K562 (cell line): ENCODE data around the gene RNGTT. TPM values are rescaled to one million over a fixed set of nuclear protein-coding genes. Genes with fewer than 3 reads are reported as not detected.

Experiments
- ATAC-seq: fragments of 200-7000 bp; cut with Tn5 transposase; 3 replicates; pipeline ENCODE4 v1.9.1; 2020; ENCODE audit warnings: moderate library complexity
- BruUV-seq: library from RNA; stranded (reverse); fragments of 400-500 nt; replicated peaks from 2 replicates; lab custom pipeline; 2021; lab: Mats Ljungman, UMichigan
- CTCF ChIA-PET: fragments of 300-600 bp; formaldehyde crosslinking; extraction: SDS; loops from one replicate; lab custom pipeline; 2021; ENCODE audit warnings: low intra/inter-chr PET ratio; lab: Yijun Ruan, JAX
- POLR2A ChIA-PET: fragments of 300-600, 350-650 bp; sonication (Branson Sonifier 250); formaldehyde crosslinking; extraction: SDS; loops from one replicate; lab custom pipeline; 2021; ENCODE audit warnings: antibody characterized with exemption, inconsistent platforms; lab: Yijun Ruan, JAX
- DNase-seq, 4 experiments: peaks; one replicate each; pipeline versions ENCODE4 v3.0.0 to v3.0.0-alpha.2; 2011 to 2018; ENCODE audit warnings: low spot score in 3 of 4, mixed read lengths in 3 of 4; ENCODE audit errors: extremely low read depth in 1 of 4
- FAIRE-seq: peaks from 2 replicates; lab custom pipeline; 2011; peaks lifted over from hg19 to GRCh38; lab: Jason Lieb, UNC
- H2AFZ ChIP-seq: 2 replicates; pipeline ENCODE4 v1.6.0; 2011; ENCODE audit warnings: low read depth, low read length, control low read depth, inconsistent platforms
- H3K27ac ChIP-seq: fragments of 200-600 bp; 3 replicates; pipeline ENCODE4 v1.8.0; 2011; ENCODE audit warnings: low read depth, mild to moderate bottlenecking, control low read depth, inconsistent platforms, low read length, moderate library complexity, mixed read lengths; ENCODE audit errors: extremely low read depth
- H3K27me3 ChIP-seq, 2 experiments: fragments of 300-600 bp in 1 of 2; 2 replicates in 1 of 2; 3 replicates in 1 of 2; pipeline versions ENCODE4 v1.6.0 to v1.8.0; 2011; ENCODE audit warnings: inconsistent platforms in 2 of 2, low read length in 2 of 2, mild to moderate bottlenecking in 1 of 2, mixed read lengths in 1 of 2, moderate library complexity in 1 of 2; ENCODE audit not compliant: control insufficient read depth in 2 of 2, insufficient read depth in 2 of 2
- H3K36me3 ChIP-seq: fragments of 300-600 bp; 3 replicates; pipeline ENCODE4 v1.8.0; 2011; ENCODE audit warnings: mild to moderate bottlenecking, low read length, inconsistent platforms; ENCODE audit not compliant: control insufficient read depth, insufficient read depth
- H3K4me1 ChIP-seq, 2 experiments: fragments of 200-600 bp in 1 of 2; replicated peaks in 1 of 2; 2 replicates in 1 of 2; 3 replicates in 1 of 2; pipeline versions ENCODE4 v1.5.1 to v1.8.0; 2011; ENCODE audit warnings: inconsistent platforms in 2 of 2, low read length in 2 of 2, mild to moderate bottlenecking in 1 of 2, mixed read lengths in 1 of 2, moderate library complexity in 1 of 2; ENCODE audit not compliant: control insufficient read depth in 2 of 2, insufficient read depth in 2 of 2
- H3K4me2 ChIP-seq: 2 replicates; pipeline ENCODE4 v1.6.1; 2011; ENCODE audit warnings: low read length, control low read depth, inconsistent platforms, mixed read lengths; ENCODE audit not compliant: insufficient read depth
- H3K4me3 ChIP-seq: fragments of 200-600 bp; sonication (generic), shearing (Covaris generic); 2 replicates; pipeline ENCODE4 v1.5.1; 2016; ENCODE audit warnings: control low read depth, inconsistent platforms
- H3K79me2 ChIP-seq: fragments of 200-600 bp; 3 replicates; pipeline ENCODE4 v1.8.0; 2011; ENCODE audit warnings: low read length, inconsistent platforms; ENCODE audit not compliant: control insufficient read depth, insufficient read depth
- H3K9ac ChIP-seq, 2 experiments: 2 replicates each; pipeline versions ENCODE4 v1.6.0 to v1.6.1; 2011; ENCODE audit warnings: low read depth in 2 of 2, low read length in 2 of 2, control low read depth in 1 of 2, inconsistent platforms in 1 of 2, mild to moderate bottlenecking in 1 of 2, mixed read lengths in 1 of 2; ENCODE audit not compliant: insufficient read depth in 1 of 2
- H3K9me1 ChIP-seq: one replicate; pipeline ENCODE4 v1.6.0; 2011; ENCODE audit warnings: inconsistent platforms, mild to moderate bottlenecking, low read length, moderate library complexity; ENCODE audit not compliant: control insufficient read depth, insufficient read depth
- H3K9me3 ChIP-seq: replicated peaks from 2 replicates; pipeline ENCODE4 v1.5.1; 2011; ENCODE audit warnings: low read depth, low read length, inconsistent platforms; ENCODE audit not compliant: control insufficient read depth, insufficient read depth
- H4K20me1 ChIP-seq: replicated peaks from 2 replicates; pipeline ENCODE4 v1.6.1; 2011; ENCODE audit warnings: low read length, inconsistent platforms, mixed read lengths; ENCODE audit not compliant: control insufficient read depth, insufficient read depth
- CLOCK ChIP-seq: fragments of 250-450 bp; sonication (Bioruptor Pico); IDR thresholded peaks from 2 replicates; pipeline ENCODE4 v1.4.0; 2020; ENCODE audit warnings: mild to moderate bottlenecking, moderate library complexity, borderline replicate concordance
- WGBS: fragments of 100-300 bp; shearing (Covaris generic); methylation state at CpG from one replicate; pipeline ENCODE4 v1.1.6; 2016; ENCODE audit warnings: low coverage, mixed read lengths; ENCODE audit not compliant: insufficient coverage; ENCODE audit errors: missing lambda C conversion rate; 5-methylcytosine and 5-hydroxymethylcytosine counted together
- in situ Hi-C: fragments of 300-500 bp; cut with MboI; formaldehyde crosslinking; loops from 4 replicates; pipeline ENCODE4 v1.15.0; 2018; ENCODE audit warnings: inconsistent platforms, mixed read lengths
- intact Hi-C: fragments of 100-400 bp; cut with micrococcal nuclease; formaldehyde crosslinking; loops from 2 replicates; pipeline ENCODE4 v1.14.2; 2022
- polyA plus RNA-seq, 8 experiments: library from polyadenylated mRNA; depleted of rRNA in 4 of 8; stranded (reverse) in 5 of 8; unstranded in 3 of 8; fragments of >200 nt; fragmentation: Nextera tagmentation in 2 of 8; fragmentation: Illumina TruSeq in 1 of 8; extraction: Ambion mirVana in 2 of 8; extraction: Trizol in 1 of 8; gene quantifications; 2 replicates each; pipeline versions ENCODE4 v1.2.1 to v1.2.3, GENCODE V29; 2011 to 2014; ENCODE audit warnings: inconsistent platforms in 1 of 8, missing spikeins in 1 of 8
- total RNA-seq, 7 experiments: library from RNA; depleted of rRNA in 6 of 7; stranded (reverse); fragments of >200 nt in 6 of 7; fragmentation: Illumina TruSeq in 2 of 7; extraction: Trizol in 2 of 7; gene quantifications; 2 replicates each; pipeline versions ENCODE4 v1.2.1 to v1.2.3, GENCODE V29; 2011 to 2021; ENCODE audit warnings: low replicate concordance in 1 of 7
- TF ChIP-seq, protein P1 (sequence below): fragments of 250-450 bp; sonication (Bioruptor Pico); IDR thresholded peaks from 2 replicates; pipeline ENCODE4 v1.5.0; 2021; ENCODE audit warnings: mild to moderate bottlenecking, moderate library complexity

RNGTT gene
- total and polyA plus RNA-seq, 9 of the 15 experiments (the other 6 are each of a cell fraction or from before 2014, with no cell fraction given): 6.1 to 31.7 (median 19.5) TPM

- Histone ChIP-seq H3K36me3 (no peaks in the 10 kb centered on the region), H2AFZ (no peak overlapping the region), H3K79me2 (no peaks in the 10 kb centered on the region), H4K20me1 (no peaks in the 10 kb centered on the region), H3K9me3 (no peaks in the 10 kb centered on the region), H3K4me1 (no peaks in the 10 kb centered on the region), H3K4me2 (no peak overlapping the region), H3K4me3 (no peak overlapping the region), H3K27me3 (no peaks in the 10 kb centered on the region), H3K9ac (no peak overlapping the region), H3K27ac (no peak overlapping the region), H3K9me1 (no peaks in the 10 kb centered on the region)
- BruUV-seq: no TSS peak
- TF ChIP-seq, protein P1, sequence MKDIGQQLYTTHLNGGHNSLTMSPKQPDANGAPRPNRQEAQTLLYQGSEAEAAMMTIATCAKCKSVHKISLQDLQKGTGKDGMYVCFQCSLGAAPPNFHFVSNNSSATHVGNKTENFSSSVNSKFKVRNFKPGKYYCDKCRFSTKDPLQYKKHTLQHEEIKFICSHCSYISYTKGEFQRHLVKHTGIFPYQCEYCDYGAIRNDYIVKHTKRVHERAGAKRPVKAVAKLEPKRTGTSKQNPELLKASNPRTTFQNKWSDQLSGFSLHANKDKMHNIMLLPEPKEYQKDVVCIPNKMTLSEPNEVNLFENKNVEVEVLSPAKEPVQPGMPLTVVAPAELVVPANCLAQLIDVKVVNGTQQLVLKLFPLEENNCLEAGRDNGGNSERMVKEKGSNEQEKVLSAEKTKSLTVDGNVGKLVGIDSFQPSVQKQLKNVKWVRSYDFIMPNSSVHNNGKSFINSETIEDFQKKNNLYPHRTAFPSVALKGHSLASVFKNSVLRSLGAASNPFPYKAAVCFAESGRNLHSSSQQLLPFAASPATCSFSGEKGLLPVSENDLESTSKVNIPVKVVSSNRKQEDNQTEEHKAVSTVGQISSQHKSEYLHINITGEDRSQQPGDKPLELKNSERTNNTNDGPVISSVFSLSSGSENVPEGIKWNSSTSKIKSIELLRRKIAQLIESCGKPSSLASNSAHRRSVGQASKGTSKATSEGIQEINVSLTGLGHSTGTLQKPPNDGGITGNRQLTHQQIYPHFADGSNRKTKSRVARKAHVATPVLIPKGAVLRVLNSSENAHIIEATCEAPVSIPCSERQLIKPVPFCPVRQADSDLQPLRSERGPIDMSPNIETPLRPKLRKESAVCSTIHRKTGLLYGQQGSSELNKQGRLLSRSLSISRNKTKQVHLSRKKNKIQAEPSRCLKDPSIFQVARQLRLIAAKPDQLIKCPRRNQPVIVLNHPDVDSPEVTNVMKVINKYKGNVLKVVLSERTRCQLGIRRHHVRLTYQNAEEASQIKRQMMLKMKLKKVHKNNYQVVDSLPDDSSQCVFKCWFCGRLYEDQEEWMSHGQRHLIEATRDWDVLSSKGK (CRISPR knock-in tag): no peak
- TF ChIP-seq CLOCK: no peak
- ATAC-seq: no peak
- in situ Hi-C loops (no loop called here), intact Hi-C loops (no loop called here)
- POLR2A ChIA-PET: no interaction called here
- WGBS: 79% methylated on average over 4 of the region's 4 CpGs
- no peak for FAIRE-seq
- CTCF ChIA-PET: no interaction called here
- DNase-seq: no peak
Measured at GRCh38 chr6:88677356-88677755, 286.1 kb downstream of the RNGTT start.
